MG63 (cell line): Measurements from ENCODE around the gene NAT14. TPM values are rescaled to one million over a fixed set of nuclear protein-coding genes. Genes with fewer than 3 reads are reported as not detected.
"Not testable (repeated sequence)": the region's sequence is repeated elsewhere in the genome, so short reads cannot be mapped to it uniquely, and the experiment has no call there.

Source experiments
- DNase-seq: peaks from one replicate; pipeline ENCODE4 v3.0.0-alpha.2; 2020
- H3K27me3 ChIP-seq: fragments of 250-450 bp; sonication (Bioruptor Pico); 2 replicates; pipeline ENCODE4 v1.5.1; 2020; ENCODE audit warnings: mild to moderate bottlenecking, moderate library complexity
- H3K36me3 ChIP-seq: fragments of 250-450 bp; sonication (Bioruptor Pico); 2 replicates; pipeline ENCODE4 v1.5.1; 2020; ENCODE audit warnings: mild to moderate bottlenecking, moderate library complexity
- H3K4me3 ChIP-seq: fragments of 250-450 bp; sonication (Bioruptor Pico); 2 replicates; pipeline ENCODE4 v1.5.1; 2020; ENCODE audit warnings: mild to moderate bottlenecking, moderate library complexity
- H3K9me3 ChIP-seq: fragments of 250-450 bp; sonication (Bioruptor Pico); 2 replicates; pipeline ENCODE4 v1.5.1; 2020; ENCODE audit warnings: mild to moderate bottlenecking, moderate library complexity
- total RNA-seq: library from RNA; depleted of rRNA; stranded (reverse); fragments of >200 nt; shearing (Covaris generic); gene quantifications from 2 replicates; pipeline ENCODE4 v1.2.3, GENCODE V29; 2014; ENCODE audit warnings: low replicate concordance; rRNA removed

Gene NAT14
- total RNA-seq, 1 experiment from 2014 or later: 35.1 TPM

DNA sequence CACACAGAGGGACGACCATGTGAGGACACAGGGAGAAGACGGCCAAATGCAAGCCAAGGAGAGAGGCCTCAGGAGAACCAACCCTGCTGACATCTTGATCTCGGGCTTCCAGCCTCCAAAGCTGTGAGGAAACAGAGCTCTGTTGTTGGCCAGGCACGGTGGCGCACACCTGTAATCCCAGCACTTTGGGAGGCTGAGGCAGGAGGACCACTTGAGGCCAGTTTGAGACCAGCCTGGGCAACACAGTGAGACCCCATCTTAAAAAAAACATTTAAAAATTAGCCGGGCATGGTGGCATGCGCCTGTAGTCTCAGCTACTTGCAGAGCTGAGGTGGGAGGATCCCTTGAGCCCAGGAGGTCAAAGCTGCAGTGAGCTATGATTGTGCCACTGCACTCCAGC lies 49.3 kb downstream of the NAT14 start:
- H3K9me3 ChIP-seq, H3K4me3 ChIP-seq, H3K27me3 ChIP-seq, H3K36me3 ChIP-seq, DNase-seq: not testable (repeated sequence)

- Histone ChIP-seq H3K36me3 (no peaks in the 10 kb centered on the region), H3K9me3 (no peaks in the 10 kb centered on the region), H3K27me3 (no peaks in the 10 kb centered on the region), H3K4me3 (no peak overlapping the region)
- DNase-seq: no peak
Observed at GRCh38 chr19:55535173-55535964, 50.4 kb downstream of the NAT14 start.

- H3K27me3 ChIP-seq: no peaks in the 10 kb centered on the region
- DNase-seq: no peak
- no peak overlapping the region for H3K4me3 ChIP-seq
- no peaks in the 10 kb centered on the region for H3K9me3 ChIP-seq
- no peaks in the 10 kb centered on the region for H3K36me3 ChIP-seq
Observed at GRCh38 chr19:55535965-55536350, 51.0 kb downstream of the NAT14 start.

GRCh38 chr19:55536366-55536765 lies 51.4 kb downstream of the NAT14 start:
- Histone ChIP-seq H3K4me3 (no peak overlapping the region), H3K36me3 (no peaks in the 10 kb centered on the region), H3K9me3 (no peaks in the 10 kb centered on the region), H3K27me3 (no peaks in the 10 kb centered on the region)
- no peak for DNase-seq

Other genes with a start within 250 kb of the NAT14 start
- 59.5 and 102 TPM in 2 replicates for gene PPP6R1, start 226.2 kb upstream of the NAT14 start, total RNA-seq
- gene HSPBP1, start 205.1 kb upstream of the NAT14 start, total RNA-seq: 64.6 and 122 TPM in 2 replicates
- gene BRSK1, start 201.2 kb upstream of the NAT14 start, total RNA-seq: 0.89 TPM in 1 of 2 replicates, not detected in the other
- gene TMEM150B, start 159.8 kb upstream of the NAT14 start, total RNA-seq: not detected in 2 replicates
- gene KMT5C, start 145.3 kb upstream of the NAT14 start, total RNA-seq: 2.8 and 11.1 TPM in 2 replicates
- gene COX6B2, start 130.5 kb upstream of the NAT14 start, total RNA-seq: not detected in 2 replicates
- not detected in 2 replicates for gene GARIN5B, start 121.9 kb upstream of the NAT14 start, total RNA-seq
- 0.95 TPM in 1 of 2 replicates, not detected in the other for gene IL11, start 114.7 kb upstream of the NAT14 start, total RNA-seq
- gene TMEM190, start 108.4 kb upstream of the NAT14 start, total RNA-seq: not detected in 2 replicates
- gene TMEM238, start 100.9 kb upstream of the NAT14 start, total RNA-seq: 3.5 TPM in 1 of 2 replicates, not detected in the other
- 127 and 409 TPM in 2 replicates for gene RPL28, start 99.3 kb upstream of the NAT14 start, total RNA-seq
- gene UBE2S, start 77.4 kb upstream of the NAT14 start, total RNA-seq: 369 and 440 TPM in 2 replicates
- gene SHISA7, start 41.9 kb upstream of the NAT14 start, total RNA-seq: not detected in 2 replicates
- 149 and 180 TPM in 2 replicates for gene ISOC2, start 23.5 kb upstream of the NAT14 start, total RNA-seq
- not detected in 2 replicates for gene C19orf85, start 20.4 kb upstream of the NAT14 start, total RNA-seq
- 3.1 and 4.0 TPM in 2 replicates for gene ZNF628, start 8.6 kb upstream of the NAT14 start, total RNA-seq
- 1.4 TPM in 1 of 2 replicates, not detected in the other for gene SSC5D, start 3.2 kb downstream of the NAT14 start, total RNA-seq
- gene SBK2, start 51.9 kb downstream of the NAT14 start, total RNA-seq: 0.20 TPM in 1 of 2 replicates, not detected in the other
- 0.43 TPM in 1 of 2 replicates, not detected in the other for gene SBK3, start 60.4 kb downstream of the NAT14 start, total RNA-seq
- gene ZNF579, start 95.7 kb downstream of the NAT14 start, total RNA-seq: 7.2 and 8.6 TPM in 2 replicates
- gene FIZ1, start 114.3 kb downstream of the NAT14 start, total RNA-seq: 2.9 and 4.0 TPM in 2 replicates
- gene ZNF524, start 115.1 kb downstream of the NAT14 start, total RNA-seq: 7.9 and 22.4 TPM in 2 replicates
- gene ZNF865, start 120.5 kb downstream of the NAT14 start, total RNA-seq: 0.66 and 0.69 TPM in 2 replicates
- 9.0 and 12.6 TPM in 2 replicates for gene ZNF784, start 139.4 kb downstream of the NAT14 start, total RNA-seq
- 7.5 and 8.0 TPM in 2 replicates for gene ZNF580, start 155.8 kb downstream of the NAT14 start, total RNA-seq
- 8.7 and 17.5 TPM in 2 replicates for gene ZNF581, start 158.5 kb downstream of the NAT14 start, total RNA-seq
- 1.3 and 4.8 TPM in 2 replicates for gene CCDC106, start 163.0 kb downstream of the NAT14 start, total RNA-seq
- 128 and 226 TPM in 2 replicates for gene U2AF2, start 169.8 kb downstream of the NAT14 start, total RNA-seq
- gene EPN1, start 190.0 kb downstream of the NAT14 start, total RNA-seq: 57.1 and 158 TPM in 2 replicates